Measurements from ENCODE around the gene DOCK2. TPM values are rescaled to one million over a fixed set of nuclear protein-coding genes. Genes with fewer than 3 reads are reported as not detected.
A peak's percentile ranks its signal among the peaks of the same experiment; 100 is the strongest.

The DOCK2 gene
- total and polyA plus RNA-seq, 9 of the 15 experiments (the other 6 are each of a cell fraction or from before 2014, with no cell fraction given): 4.5 to 42.6 (median 20.5) TPM

DNA sequence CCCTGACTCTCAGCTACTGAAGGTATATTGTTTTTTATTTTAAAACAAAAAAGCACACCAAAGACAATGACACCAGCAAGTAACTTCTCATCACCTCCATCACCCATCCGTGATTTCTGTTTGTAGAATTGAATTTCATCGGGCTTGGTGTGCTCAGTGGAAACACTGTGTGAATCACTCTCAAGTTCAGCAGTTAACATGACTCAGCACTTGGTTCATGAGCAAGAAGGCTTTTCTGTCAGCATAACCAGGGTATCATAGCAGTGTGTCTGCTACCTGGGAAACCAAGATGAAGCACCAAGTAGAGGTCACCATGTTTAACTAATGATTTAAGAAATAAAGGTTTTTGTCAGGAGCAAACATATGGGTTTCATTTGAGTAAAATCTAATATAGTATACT is 219.5 kb downstream of the DOCK2 start (continued):
- TF ChIP-seq ZNF512 (tag; IDR thresholded peaks at IDR 0.05): no peak

DNA sequence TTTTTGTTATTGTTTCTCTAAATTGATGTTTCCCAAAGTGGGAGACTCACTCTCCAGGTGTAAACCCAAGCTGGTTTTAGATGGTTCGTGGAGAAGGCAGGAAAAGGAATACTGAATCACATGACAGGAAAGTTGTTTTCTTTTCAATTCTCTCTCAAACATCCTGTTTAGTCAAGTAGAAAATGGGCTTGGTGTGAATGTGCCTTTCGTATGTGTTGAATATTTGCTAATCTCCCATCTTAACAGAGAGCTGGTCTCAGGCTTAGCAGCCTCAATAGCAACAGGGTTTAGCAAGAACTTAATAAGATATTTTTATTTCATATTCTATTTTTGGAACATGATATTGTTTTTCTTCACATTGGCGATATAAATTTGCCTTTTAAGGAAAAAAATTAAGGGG is 223.5 kb downstream of the DOCK2 start:
- ATAC-seq: no peak
- WGBS (ENCODE audit: insufficient coverage, low coverage, missing lambda C conversion rate): 4% methylated on average over 3 of the region's 3 CpGs
- in situ Hi-C loops (cut with MboI): no loop called here

More for the DNA sequence above, 223.5 kb downstream of the DOCK2 start:
- H3K4me1 ChIP-seq (replicated peaks in 1 of 2; ENCODE audit: control insufficient read depth in 2 of 2, insufficient read depth in 2 of 2, low read length in 2 of 2): no peaks in the 10 kb centered on the region
- no peaks in the 10 kb centered on the region for H3K9me1 ChIP-seq (ENCODE audit: control insufficient read depth, insufficient read depth, low read length)
- no peaks in the 10 kb centered on the region for H4K20me1 ChIP-seq (replicated peaks; ENCODE audit: control insufficient read depth, insufficient read depth, low read length)
- H3K79me2 ChIP-seq (ENCODE audit: control insufficient read depth, insufficient read depth, low read length): no peaks in the 10 kb centered on the region
- H3K9ac ChIP-seq (ENCODE audit: insufficient read depth in 1 of 2, low read depth in 2 of 2, low read length in 2 of 2): no peak overlapping the region
- no peak overlapping the region for H3K4me2 ChIP-seq (ENCODE audit: insufficient read depth, low read length)
- H3K27ac ChIP-seq (ENCODE audit: extremely low read depth, low read depth, low read length): no peak overlapping the region
- FAIRE-seq: no peak
- POLR2A ChIA-PET: interaction anchor here (1.0 kb wide), 1 partner anchor 940 kb away, joined by 3 read pairs; no protein-coding TSS in a partner anchor
- TF ChIP-seq DIDO1 (tag; IDR thresholded peaks at IDR 0.05; ENCODE audit: low read depth) (no peak), RERE (CRISPR knock-in tag; IDR thresholded peaks at IDR 0.05; ENCODE audit: borderline replicate concordance) (no peak), CBX1 (IDR thresholded peaks at IDR 0.05; ENCODE audit: low read depth) (no peak), BDP1 (IDR thresholded peaks at IDR 0.05; ENCODE audit: insufficient read depth, insufficient read length) (no peak), CREB1 (IDR thresholded peaks at IDR 0.05) (no peak), CREB1 (CRISPR knock-in tag; IDR thresholded peaks at IDR 0.05) (no peak)
- TF ChIP-seq, protein P1, sequence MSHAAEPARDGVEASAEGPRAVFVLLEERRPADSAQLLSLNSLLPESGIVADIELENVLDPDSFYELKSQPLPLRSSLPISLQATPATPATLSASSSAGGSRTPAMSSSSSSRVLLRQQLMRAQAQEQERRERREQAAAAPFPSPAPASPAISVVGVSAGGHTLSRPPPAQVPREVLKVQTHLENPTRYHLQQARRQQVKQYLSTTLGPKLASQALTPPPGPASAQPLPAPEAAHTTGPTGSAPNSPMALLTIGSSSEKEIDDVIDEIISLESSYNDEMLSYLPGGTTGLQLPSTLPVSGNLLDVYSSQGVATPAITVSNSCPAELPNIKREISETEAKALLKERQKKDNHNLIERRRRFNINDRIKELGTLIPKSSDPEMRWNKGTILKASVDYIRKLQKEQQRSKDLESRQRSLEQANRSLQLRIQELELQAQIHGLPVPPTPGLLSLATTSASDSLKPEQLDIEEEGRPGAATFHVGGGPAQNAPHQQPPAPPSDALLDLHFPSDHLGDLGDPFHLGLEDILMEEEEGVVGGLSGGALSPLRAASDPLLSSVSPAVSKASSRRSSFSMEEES (CRISPR knock-in tag; IDR thresholded peaks at IDR 0.05): peak; percentile 20; the same call in 1 of the 2 replicates
- TF ChIP-seq, protein P2, sequence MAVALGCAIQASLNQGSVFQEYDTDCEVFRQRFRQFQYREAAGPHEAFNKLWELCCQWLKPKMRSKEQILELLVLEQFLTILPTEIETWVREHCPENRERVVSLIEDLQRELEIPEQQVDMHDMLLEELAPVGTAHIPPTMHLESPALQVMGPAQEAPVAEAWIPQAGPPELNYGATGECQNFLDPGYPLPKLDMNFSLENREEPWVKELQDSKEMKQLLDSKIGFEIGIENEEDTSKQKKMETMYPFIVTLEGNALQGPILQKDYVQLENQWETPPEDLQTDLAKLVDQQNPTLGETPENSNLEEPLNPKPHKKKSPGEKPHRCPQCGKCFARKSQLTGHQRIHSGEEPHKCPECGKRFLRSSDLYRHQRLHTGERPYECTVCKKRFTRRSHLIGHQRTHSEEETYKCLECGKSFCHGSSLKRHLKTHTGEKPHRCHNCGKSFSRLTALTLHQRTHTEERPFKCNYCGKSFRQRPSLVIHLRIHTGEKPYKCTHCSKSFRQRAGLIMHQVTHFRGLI (CRISPR knock-in tag; IDR thresholded peaks at IDR 0.05): no peak
- H3K9me3 ChIP-seq (replicated peaks; ENCODE audit: control insufficient read depth, insufficient read depth, low read depth, low read length): no peaks in the 10 kb centered on the region
- no peak overlapping the region for H2AFZ ChIP-seq (ENCODE audit: low read depth, low read length)
- no peaks in the 10 kb centered on the region for H3K36me3 ChIP-seq (ENCODE audit: control insufficient read depth, insufficient read depth, low read length)
- no peak overlapping the region for H3K4me3 ChIP-seq
- intact Hi-C loops (cut with micrococcal nuclease): no loop called here
- CTCF ChIA-PET (ENCODE audit: low intra/inter-chr PET ratio): no interaction called here
- BruUV-seq (replicated peaks): no TSS peak
- DNase-seq (ENCODE audit: extremely low read depth in 1 of 4, low spot score in 3 of 4): no peak
- H3K27me3 ChIP-seq (ENCODE audit: control insufficient read depth in 2 of 2, insufficient read depth in 2 of 2, low read length in 2 of 2): no peaks in the 10 kb centered on the region; a peak in 1 of 5 replicates

All from K562 (cell line).